GM12878 (cell line): ENCODE measurements around the gene REPIN1. TPM values are rescaled to one million over a fixed set of nuclear protein-coding genes. Genes with fewer than 3 reads are reported as not detected.

Experiments used
- ATAC-seq: fragments of 200-7000 bp; cut with Tn5 transposase; 3 replicates; pipeline ENCODE4 v1.9.1; 2020; ENCODE audit warnings: mild to moderate bottlenecking, moderate library complexity
- BruUV-seq: library from RNA; stranded (reverse); fragments of 400-500 nt; replicated peaks from 2 replicates; lab custom pipeline; 2021; lab: Mats Ljungman, UMichigan
- CTCF ChIA-PET: fragments of 300-600 bp; sonication (Branson Sonifier 250); formaldehyde crosslinking; extraction: SDS; loops from one replicate; lab custom pipeline; 2021; ENCODE audit warnings: inconsistent platforms; lab: Yijun Ruan, JAX
- POLR2A ChIA-PET: fragments of 350-600 bp; formaldehyde crosslinking; extraction: SDS; loops from one replicate; lab custom pipeline; 2021; ENCODE audit warnings: inconsistent platforms; lab: Charles Lee
- RAD21 ChIA-PET: fragments of 300-600 bp; sonication (Branson Sonifier 250); formaldehyde crosslinking; loops from one replicate; lab custom pipeline; 2023; ENCODE audit warnings: antibody characterized with exemption; ENCODE audit not compliant: unreplicated experiment; lab: Charles Lee
- SMC1A ChIA-PET: fragments of 300-600 bp; sonication (Branson Sonifier 250); formaldehyde crosslinking; loops from one replicate; lab custom pipeline; 2023; ENCODE audit not compliant: unreplicated experiment, uncharacterized antibody; lab: Charles Lee
- DNase-seq: peaks from one replicate; pipeline ENCODE4 v3.0.0-alpha.2; 2011; ENCODE audit warnings: low read depth, low spot score
- FAIRE-seq: peaks from 3 replicates; lab custom pipeline; 2011; peaks lifted over from hg19 to GRCh38; lab: Jason Lieb, UNC
- H2AFZ ChIP-seq: 2 replicates; pipeline ENCODE4 v1.6.0; 2011; ENCODE audit warnings: low read depth, low read length, control low read depth; ENCODE audit not compliant: control insufficient read depth
- H3K27ac ChIP-seq: 2 replicates; pipeline ENCODE4 v1.5.1; 2011; ENCODE audit warnings: control low read depth; ENCODE audit not compliant: control insufficient read depth, insufficient read depth
- H3K27me3 ChIP-seq, 2 experiments: replicated peaks in 1 of 2; 2 replicates each; pipeline versions ENCODE4 v1.6.0 to v1.6.1; 2011; ENCODE audit warnings: low read length in 1 of 2; ENCODE audit not compliant: control insufficient read depth in 2 of 2, insufficient read depth in 2 of 2
- H3K36me3 ChIP-seq, 2 experiments: 2 replicates each; pipeline ENCODE4 v1.5.1; 2011; ENCODE audit warnings: low read length in 1 of 2; ENCODE audit not compliant: control insufficient read depth in 2 of 2, insufficient read depth in 2 of 2
- H3K4me1 ChIP-seq: 2 replicates; pipeline ENCODE4 v1.6.1; 2011; ENCODE audit warnings: mild to moderate bottlenecking, low read length, moderate library complexity, mixed read lengths; ENCODE audit not compliant: control insufficient read depth, insufficient read depth
- H3K4me2 ChIP-seq: 2 replicates; pipeline ENCODE4 v1.6.0; 2011; ENCODE audit warnings: control low read depth; ENCODE audit not compliant: control insufficient read depth, insufficient read depth
- H3K4me3 ChIP-seq: fragments of 200-600 bp; sonication (generic); 2 replicates; pipeline ENCODE4 v1.5.1; 2016
- H3K79me2 ChIP-seq: 2 replicates; pipeline ENCODE4 v1.6.0; 2011; ENCODE audit warnings: low read length; ENCODE audit not compliant: control insufficient read depth, insufficient read depth
- H3K9ac ChIP-seq: 2 replicates; pipeline ENCODE4 v1.8.0; 2011; ENCODE audit warnings: low read length, control low read depth, mixed read lengths; ENCODE audit not compliant: control insufficient read depth, insufficient read depth
- H3K9me3 ChIP-seq: replicated peaks from 3 replicates; pipeline ENCODE4 v1.5.1; 2011; ENCODE audit warnings: mild to moderate bottlenecking, low read length; ENCODE audit not compliant: control insufficient read depth, insufficient read depth
- H4K20me1 ChIP-seq: 2 replicates; pipeline ENCODE4 v1.6.0; 2011; ENCODE audit not compliant: control insufficient read depth, insufficient read depth
- BACH1 ChIP-seq: fragments of 450-650 bp; IDR thresholded peaks from 2 replicates; pipeline ENCODE4 v1.6.1; 2017; ENCODE audit warnings: mild to moderate bottlenecking, borderline replicate concordance
- BCL11A ChIP-seq: IDR thresholded peaks from 2 replicates; pipeline ENCODE4 v1.6.1; 2011; ENCODE audit warnings: low read depth, low read length
- CEBPB ChIP-seq, 2 experiments: fragments of 150-350 bp in 1 of 2; IDR thresholded peaks; 2 replicates each; pipeline ENCODE4 v1.6.1; 2012 to 2014; ENCODE audit warnings: low read depth in 2 of 2, low read length in 2 of 2, borderline replicate concordance in 1 of 2, inconsistent platforms in 1 of 2
- CREB1 ChIP-seq: IDR thresholded peaks from 2 replicates; pipeline ENCODE4 v1.6.1; 2012; ENCODE audit warnings: low read depth, mild to moderate bottlenecking, inconsistent platforms
- EP300 ChIP-seq, 2 experiments: fragments of 150-350 bp in 1 of 2; IDR thresholded peaks; 2 replicates each; pipeline ENCODE4 v1.6.1; 2011 to 2012; ENCODE audit warnings: low read depth in 2 of 2, low read length in 2 of 2, borderline replicate concordance in 1 of 2, improper control_type of control experiment in 1 of 2, inconsistent platforms in 1 of 2; ENCODE audit not compliant: control insufficient read depth in 1 of 2
- GABPA ChIP-seq: IDR thresholded peaks from 2 replicates; pipeline ENCODE4 v1.6.1; 2014; ENCODE audit warnings: antibody characterized with exemption, low read depth, mild to moderate bottlenecking, inconsistent platforms
- LARP7 ChIP-seq: fragments of 450-650 bp; IDR thresholded peaks from 2 replicates; pipeline ENCODE4 v1.6.1; 2017; ENCODE audit warnings: mild to moderate bottlenecking
- POU2F2 ChIP-seq: IDR thresholded peaks from 3 replicates; pipeline ENCODE4 v1.6.1; 2011; ENCODE audit warnings: low read depth, mild to moderate bottlenecking, low read length, borderline replicate concordance
- RFX5 ChIP-seq: IDR thresholded peaks from 2 replicates; pipeline ENCODE4 v1.6.1; 2011; ENCODE audit warnings: low read depth, low read length, improper control_type of control experiment
- SMC3 ChIP-seq: IDR thresholded peaks from 2 replicates; pipeline ENCODE4 v1.6.1; 2011; ENCODE audit warnings: low read length, improper control_type of control experiment, borderline replicate concordance
- WGBS: methylation state at CpG from one replicate; pipeline ENCODE4 v1.1.6; 2016; ENCODE audit warnings: low lambda C conversion rate; ENCODE audit not compliant: insufficient replicate concordance, insufficient coverage; ENCODE audit errors: missing lambda C conversion rate; 5-methylcytosine and 5-hydroxymethylcytosine counted together
- in situ Hi-C: fragments of 300-500 bp; cut with MboI; formaldehyde crosslinking; loops from 9 replicates; pipeline ENCODE4 v1.14.3; 2018; ENCODE audit warnings: mixed read lengths
- intact Hi-C: fragments of 100-400 bp; cut with micrococcal nuclease; formaldehyde crosslinking; loops from one replicate; pipeline ENCODE4 v1.14.2; 2022; ENCODE audit not compliant: unreplicated experiment
- polyA plus RNA-seq, 11 experiments: library from polyadenylated mRNA; depleted of rRNA in 4 of 11; unstranded in 6 of 11; stranded (reverse) in 5 of 11; fragments of >200 nt; fragmentation: Nextera tagmentation in 4 of 11; fragmentation: Illumina TruSeq in 1 of 11; extraction: Ambion mirVana in 4 of 11; extraction: Trizol in 1 of 11; gene quantifications; 1 replicate in 1 of 11; 2 replicates in 10 of 11; pipeline versions ENCODE4 v1.2.1 to v1.2.3, GENCODE V29; 2011 to 2016; ENCODE audit warnings: inconsistent platforms in 2 of 11, missing spikeins in 2 of 11, low read depth in 1 of 11
- total RNA-seq, 4 experiments: library from RNA; depleted of rRNA in 3 of 4; stranded (reverse); fragments of >200 nt in 3 of 4; fragmentation: Illumina TruSeq in 1 of 4; extraction: Trizol in 1 of 4; gene quantifications; 2 replicates each; pipeline versions ENCODE4 v1.2.1 to v1.2.3, GENCODE V29; 2013 to 2021
- TF ChIP-seq, protein P1 (sequence below): IDR thresholded peaks from 2 replicates; pipeline ENCODE4 v1.6.1; 2011; ENCODE audit warnings: borderline replicate concordance, low read depth, mild to moderate bottlenecking, moderate library complexity, low read length; ENCODE audit not compliant: insufficient read depth, poor library complexity, severe bottlenecking
- TF ChIP-seq, protein P2 (sequence below), 3 experiments: IDR thresholded peaks in 2 of 3; conservative IDR thresholded peaks in 1 of 3; 2 replicates each; pipeline ENCODE4 v1.5.1; 2011; ENCODE audit warnings: low read depth in 3 of 3, low read length in 3 of 3, mild to moderate bottlenecking in 3 of 3, control low read depth in 2 of 3, moderate library complexity in 2 of 3, inconsistent platforms in 1 of 3, mixed read lengths in 1 of 3; ENCODE audit not compliant: control insufficient read depth in 2 of 3, insufficient read depth in 1 of 3; ENCODE audit errors: extremely low read depth in 1 of 3

Gene REPIN1
- total and polyA plus RNA-seq, 10 of the 15 experiments (the other 5 are each of a cell fraction or from before 2014, with no cell fraction given) = 5.1 to 172 (median 76.9) TPM

DNA sequence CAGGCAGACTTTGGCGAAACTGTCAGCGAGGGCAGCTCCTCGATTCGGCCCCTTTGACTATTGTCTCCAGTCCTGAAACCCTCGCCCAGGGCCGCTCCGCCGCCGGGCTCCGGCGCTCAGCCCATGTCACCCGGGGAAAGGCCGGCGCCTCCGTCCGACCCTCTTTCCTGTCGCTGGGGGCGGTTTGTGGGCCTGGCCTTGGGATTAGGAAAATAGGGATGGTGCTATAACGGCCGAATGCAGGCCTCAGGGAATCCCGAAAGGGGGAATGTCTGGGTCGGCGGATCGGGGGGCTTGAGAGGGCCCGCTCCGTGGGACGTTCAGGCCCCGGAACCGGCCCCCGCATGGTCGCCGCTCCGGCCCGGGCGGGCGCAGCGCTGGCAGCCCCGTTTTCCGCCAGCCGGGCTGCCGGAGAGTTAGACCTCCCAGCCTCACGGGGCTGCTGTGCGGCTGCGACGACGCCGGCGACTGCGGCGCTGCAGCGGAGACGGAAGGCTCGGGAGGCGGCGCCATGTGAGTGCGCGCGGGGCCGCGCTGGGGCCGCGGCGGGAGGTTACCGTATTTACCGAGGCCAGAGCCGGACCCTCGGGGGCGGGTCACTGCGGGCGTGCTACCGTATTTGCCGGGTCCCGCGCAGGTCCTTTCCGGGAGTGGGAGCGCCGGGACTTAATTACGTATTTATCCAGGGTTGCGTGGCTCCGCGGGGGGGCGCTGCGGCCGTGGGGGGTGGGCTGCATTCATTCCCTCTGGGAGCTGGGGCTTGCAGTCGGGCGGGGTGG is 36.4 kb downstream of the REPIN1 start (continued):
- TF ChIP-seq, protein P1, sequence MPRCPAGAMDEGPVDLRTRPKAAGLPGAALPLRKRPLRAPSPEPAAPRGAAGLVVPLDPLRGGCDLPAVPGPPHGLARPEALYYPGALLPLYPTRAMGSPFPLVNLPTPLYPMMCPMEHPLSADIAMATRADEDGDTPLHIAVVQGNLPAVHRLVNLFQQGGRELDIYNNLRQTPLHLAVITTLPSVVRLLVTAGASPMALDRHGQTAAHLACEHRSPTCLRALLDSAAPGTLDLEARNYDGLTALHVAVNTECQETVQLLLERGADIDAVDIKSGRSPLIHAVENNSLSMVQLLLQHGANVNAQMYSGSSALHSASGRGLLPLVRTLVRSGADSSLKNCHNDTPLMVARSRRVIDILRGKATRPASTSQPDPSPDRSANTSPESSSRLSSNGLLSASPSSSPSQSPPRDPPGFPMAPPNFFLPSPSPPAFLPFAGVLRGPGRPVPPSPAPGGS = peak; percentile 44
- TF ChIP-seq GABPA = no peak

DNA sequence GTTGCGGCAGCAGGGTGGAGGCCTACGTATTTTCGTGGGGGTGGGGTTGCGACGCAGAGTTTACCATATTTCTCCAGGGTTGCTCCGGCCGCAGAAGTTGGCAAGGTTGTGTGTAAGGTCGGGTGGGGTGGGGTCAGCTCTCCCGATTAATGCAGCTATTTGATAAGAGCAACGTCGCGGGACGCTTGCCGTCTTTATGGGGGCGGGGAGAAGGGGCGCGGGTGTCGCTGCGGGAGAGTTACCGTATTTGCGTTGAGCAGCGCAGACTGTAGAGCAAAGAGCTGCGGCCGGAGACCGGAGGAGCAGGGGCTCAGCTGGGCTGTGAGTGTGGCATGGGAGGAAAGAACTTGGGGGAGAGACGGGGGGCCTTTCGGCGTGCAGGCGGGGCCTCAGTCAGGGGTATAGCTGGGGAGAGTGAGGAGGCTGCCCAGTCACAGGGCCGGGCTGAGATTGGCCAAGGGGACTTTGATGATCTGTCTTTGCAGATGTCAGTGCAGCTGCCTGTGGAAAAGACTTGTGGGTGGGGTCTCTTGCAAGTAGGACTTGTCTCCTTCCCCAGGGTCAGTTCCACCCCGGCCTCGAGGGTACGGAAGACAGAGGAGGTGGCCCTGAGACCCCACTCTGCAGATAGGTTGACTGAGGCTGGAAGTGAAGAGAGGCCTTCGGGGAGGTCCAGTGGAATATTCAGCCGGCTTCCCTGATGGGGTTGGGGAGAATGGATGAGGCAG is 37.1 kb downstream of the REPIN1 start:
- Histone ChIP-seq H3K4me3 (peak overlapping the region; percentile 91), H3K9ac (peak overlapping the region; percentile 85; the same call in 1 of the 2 replicates), H3K4me1 (peaks cover 51% of the 10 kb centered on the region), H3K27ac (peak overlapping the region; percentile 89), H2AFZ (peak overlapping the region; percentile 76), H3K27me3 (no peaks in the 10 kb centered on the region), H4K20me1 (no peaks in the 10 kb centered on the region), H3K36me3 (peaks cover 0 to 2% of the 10 kb centered on the region in 2 experiments; a peak in 1 of 4 replicates), H3K4me2 (peak overlapping the region; percentile 87), H3K9me3 (no peaks in the 10 kb centered on the region), H3K79me2 (peaks cover 4% of the 10 kb centered on the region)
- ATAC-seq (peak; percentile 20), FAIRE-seq (peak; percentile 62), DNase-seq (no peak)
- no TSS peak for BruUV-seq
- CTCF ChIA-PET = interaction anchor here (0.8 to 11.6 kb wide), 16 partner anchors 13 to 473 kb away, joined by 3 to 72 read pairs (median 8); partner anchors contain the start of gene REPIN1
- POLR2A ChIA-PET = interaction anchor here (0.6 to 5.9 kb wide), 16 partner anchors 20 to 679 kb away, joined by 3 to 89 read pairs (median 5); partner anchors contain the start of genes REPIN1 and ZNF862
- RAD21 ChIA-PET = interaction anchor here (0.7 to 3.6 kb wide), 16 partner anchors 12 to 83 kb away, joined by 3 to 33 read pairs (median 10); partner anchors contain the start of genes ACTR3C, GIMAP8, LRRC61 and REPIN1
- SMC1A ChIA-PET = interaction anchor here (1.0 to 7.4 kb wide), 17 partner anchors 15 to 86 kb away, joined by 3 to 48 read pairs (median 12); partner anchors contain the start of gene ACTR3C
- intact Hi-C loops = loop anchor here (1.0 kb wide), 1 partner anchor 36 kb away; no protein-coding TSS in a partner anchor
- 7% methylated on average over 33 of the region's 35 CpGs for WGBS
- in situ Hi-C loops = loop anchor here (25.0 kb wide), 1 partner anchor 343 kb away; no protein-coding TSS in a partner anchor
- TF ChIP-seq RFX5 (no peak), BCL11A (no peak), LARP7 (no peak), EP300 (IDR thresholded peaks at IDR 0.05; ENCODE audit: borderline replicate concordance in 1 of 2, control insufficient read depth in 1 of 2, low read depth in 2 of 2, low read length in 2 of 2) (no peak; a peak in 1 of 4 replicates), POU2F2 (no peak), SMC3 (no peak), CEBPB (IDR thresholded peaks at IDR 0.05; ENCODE audit: borderline replicate concordance in 1 of 2, low read depth in 2 of 2, low read length in 2 of 2) (no peak), CREB1 (peak; percentile 3; the same call in 1 of the 2 replicates), BACH1 (no peak)
- TF ChIP-seq, protein P2, sequence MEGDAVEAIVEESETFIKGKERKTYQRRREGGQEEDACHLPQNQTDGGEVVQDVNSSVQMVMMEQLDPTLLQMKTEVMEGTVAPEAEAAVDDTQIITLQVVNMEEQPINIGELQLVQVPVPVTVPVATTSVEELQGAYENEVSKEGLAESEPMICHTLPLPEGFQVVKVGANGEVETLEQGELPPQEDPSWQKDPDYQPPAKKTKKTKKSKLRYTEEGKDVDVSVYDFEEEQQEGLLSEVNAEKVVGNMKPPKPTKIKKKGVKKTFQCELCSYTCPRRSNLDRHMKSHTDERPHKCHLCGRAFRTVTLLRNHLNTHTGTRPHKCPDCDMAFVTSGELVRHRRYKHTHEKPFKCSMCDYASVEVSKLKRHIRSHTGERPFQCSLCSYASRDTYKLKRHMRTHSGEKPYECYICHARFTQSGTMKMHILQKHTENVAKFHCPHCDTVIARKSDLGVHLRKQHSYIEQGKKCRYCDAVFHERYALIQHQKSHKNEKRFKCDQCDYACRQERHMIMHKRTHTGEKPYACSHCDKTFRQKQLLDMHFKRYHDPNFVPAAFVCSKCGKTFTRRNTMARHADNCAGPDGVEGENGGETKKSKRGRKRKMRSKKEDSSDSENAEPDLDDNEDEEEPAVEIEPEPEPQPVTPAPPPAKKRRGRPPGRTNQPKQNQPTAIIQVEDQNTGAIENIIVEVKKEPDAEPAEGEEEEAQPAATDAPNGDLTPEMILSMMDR (IDR thresholded peaks at IDR 0.05 in 2 of 3, conservative IDR thresholded peaks at IDR 0.05 in 1 of 3; ENCODE audit: control insufficient read depth in 2 of 3, extremely low read depth in 1 of 3, insufficient read depth in 1 of 3, low read depth in 3 of 3, low read length in 3 of 3) = peak in 1 of 3 experiments; percentile 0; a peak in 1 of 6 replicates
